GM18870 (cell line): ENCODE data around the gene PTPN22.
"Not testable (repeated sequence)": the region's sequence is repeated elsewhere in the genome, so short reads cannot be mapped to it uniquely, and the experiment has no call there.

Source experiments
- ATAC-seq: cut with Tn5 transposase; IDR thresholded peaks from one replicate; pipeline ENCODE4 v1.9.1; 2021; ENCODE audit warnings: moderate library complexity; ENCODE audit not compliant: unreplicated experiment

The PTPN22 gene

GRCh38 chr1:113852694-113853093, 18.8 kb downstream of the PTPN22 start:
- ATAC-seq: not testable (repeated sequence)

- no peak for ATAC-seq
Observed at GRCh38 chr1:113850127-113850796, 21.2 kb downstream of the PTPN22 start.

GRCh38 chr1:113849072-113849471, 22.4 kb downstream of the PTPN22 start:
- ATAC-seq: no peak

- ATAC-seq: no peak
Observed at GRCh38 chr1:113846391-113847035, 25.0 kb downstream of the PTPN22 start.

GRCh38 chr1:113836534-113836933, 35.0 kb downstream of the PTPN22 start:
- no peak for ATAC-seq

- no peak for ATAC-seq
Observed at GRCh38 chr1:113835686-113836290, 35.7 kb downstream of the PTPN22 start.

GRCh38 chr1:113834716-113835115, 36.8 kb downstream of the PTPN22 start:
- ATAC-seq: no peak

GRCh38 chr1:113830039-113830438, 41.5 kb downstream of the PTPN22 start:
- ATAC-seq: no peak

- ATAC-seq: no peak
Observed at GRCh38 chr1:113821916-113822315, 49.6 kb downstream of the PTPN22 start.

GRCh38 chr1:113818578-113818977, 52.9 kb downstream of the PTPN22 start:
- ATAC-seq: no peak

- no peak for ATAC-seq
Observed at GRCh38 chr1:113813218-113813617, 58.3 kb downstream of the PTPN22 start.

- no peak for ATAC-seq
Observed at GRCh38 chr1:113812661-113813135, 58.8 kb downstream of the PTPN22 start.

GRCh38 chr1:113811888-113812660, 59.4 kb downstream of the PTPN22 start, which contains the start of gene RSBN1:
TSS of gene RSBN1 (minus strand) at chr1:113812476. CDS start at chr1:113812412, 64 bp downstream.
- peak; percentile 93 for ATAC-seq

- peak; percentile 2 for ATAC-seq
Observed at GRCh38 chr1:113811156-113811887, 60.2 kb downstream of the PTPN22 start.

GRCh38 chr1:113809670-113810602, 61.6 kb downstream of the PTPN22 start:
- no peak for ATAC-seq

GRCh38 chr1:113808450-113809195, 62.9 kb downstream of the PTPN22 start:
- ATAC-seq: no peak

- ATAC-seq: no peak
Observed at GRCh38 chr1:113805639-113806038, 65.9 kb downstream of the PTPN22 start.

GRCh38 chr1:113805256-113805531, 66.3 kb downstream of the PTPN22 start:
- ATAC-seq: no peak
